ENCODE data around the gene CASP4.

- no peak for TF ChIP-seq POLR2AphosphoS5 (IDR thresholded peaks at IDR 0.05; ENCODE audit: low read depth, low read length)
- no peak for TF ChIP-seq TAF1 (IDR thresholded peaks at IDR 0.05; ENCODE audit: borderline replicate concordance, low read depth, low read length)
- TF ChIP-seq POLR2A (IDR thresholded peaks at IDR 0.05; ENCODE audit: low read depth, low read length) = no peak
Measured at GRCh38 chr11:104944076-104944475, 24.3 kb downstream of the CASP4 start.

All from GM12892 (cell line).